Measurements from ENCODE around the gene MYCN. TPM values are rescaled to one million over a fixed set of nuclear protein-coding genes. Genes with fewer than 3 reads are reported as not detected.
"Not testable (repeated sequence)": the region's sequence is repeated elsewhere in the genome, so short reads cannot be mapped to it uniquely, and the experiment has no call there.

Gene MYCN
- polyA plus RNA-seq, 1 experiment: not detected

- no peak overlapping the region for H3K4me3 ChIP-seq (ENCODE audit: low read depth, low read length)
- DNase-seq (ENCODE audit: low read depth, low spot score): no peak
- H3K9me3 ChIP-seq (ENCODE audit: control insufficient read depth, insufficient read depth, low read length): peaks cover 15% of the 10 kb centered on the region
- CTCF ChIA-PET: no interaction called here
- POLR2A ChIA-PET: no interaction called here
- peaks cover 12% of the 10 kb centered on the region for H3K27me3 ChIP-seq (ENCODE audit: control insufficient read depth, insufficient read depth, low read length)
- H3K27ac ChIP-seq (ENCODE audit: low read depth, low read length): no peak overlapping the region
- no peak for TF ChIP-seq CTCF (IDR thresholded peaks at IDR 0.05; ENCODE audit: low read depth, low read length)
Observed at GRCh38 chr2:15947431-15947830, 7.1 kb downstream of the MYCN start.

- no peak for TF ChIP-seq CTCF (IDR thresholded peaks at IDR 0.05; ENCODE audit: low read depth, low read length)
- POLR2A ChIA-PET: no interaction called here
- DNase-seq (ENCODE audit: low read depth, low spot score): no peak
- Histone ChIP-seq H3K9me3 (ENCODE audit: control insufficient read depth, insufficient read depth, low read length) (peaks cover 18% of the 10 kb centered on the region), H3K27ac (ENCODE audit: low read depth, low read length) (no peak overlapping the region), H3K27me3 (ENCODE audit: control insufficient read depth, insufficient read depth, low read length) (peaks cover 3% of the 10 kb centered on the region), H3K4me3 (ENCODE audit: low read depth, low read length) (no peak overlapping the region)
- CTCF ChIA-PET: no interaction called here
Observed at GRCh38 chr2:15948704-15948957, 8.3 kb downstream of the MYCN start.

GRCh38 chr2:15949126-15949525 lies 8.8 kb downstream of the MYCN start:
- no peak overlapping the region for H3K4me3 ChIP-seq (ENCODE audit: low read depth, low read length)
- POLR2A ChIA-PET: no interaction called here
- CTCF ChIA-PET: no interaction called here
- H3K27ac ChIP-seq (ENCODE audit: low read depth, low read length): no peak overlapping the region
- no peaks in the 10 kb centered on the region for H3K27me3 ChIP-seq (ENCODE audit: control insufficient read depth, insufficient read depth, low read length)
- peaks cover 18% of the 10 kb centered on the region for H3K9me3 ChIP-seq (ENCODE audit: control insufficient read depth, insufficient read depth, low read length)
- TF ChIP-seq CTCF (IDR thresholded peaks at IDR 0.05; ENCODE audit: low read depth, low read length): no peak
- no peak for DNase-seq (ENCODE audit: low read depth, low spot score)

GRCh38 chr2:15949551-15949950 lies 9.2 kb downstream of the MYCN start:
- TF ChIP-seq CTCF (IDR thresholded peaks at IDR 0.05; ENCODE audit: low read depth, low read length): no peak
- Histone ChIP-seq H3K27ac (ENCODE audit: low read depth, low read length) (no peak overlapping the region), H3K9me3 (ENCODE audit: control insufficient read depth, insufficient read depth, low read length) (peaks cover 19% of the 10 kb centered on the region), H3K27me3 (ENCODE audit: control insufficient read depth, insufficient read depth, low read length) (no peaks in the 10 kb centered on the region), H3K4me3 (ENCODE audit: low read depth, low read length) (no peak overlapping the region)
- no peak for DNase-seq (ENCODE audit: low read depth, low spot score)
- POLR2A ChIA-PET: no interaction called here
- CTCF ChIA-PET: no interaction called here

- no peaks in the 10 kb centered on the region for H3K27me3 ChIP-seq (ENCODE audit: control insufficient read depth, insufficient read depth, low read length)
- TF ChIP-seq CTCF (IDR thresholded peaks at IDR 0.05; ENCODE audit: low read depth, low read length): no peak
- peaks cover 25% of the 10 kb centered on the region for H3K9me3 ChIP-seq (ENCODE audit: control insufficient read depth, insufficient read depth, low read length)
- H3K4me3 ChIP-seq (ENCODE audit: low read depth, low read length): no peak overlapping the region
- CTCF ChIA-PET: no interaction called here
- H3K27ac ChIP-seq (ENCODE audit: low read depth, low read length): no peak overlapping the region
- DNase-seq (ENCODE audit: low read depth, low spot score): no peak
- POLR2A ChIA-PET: no interaction called here
Observed at GRCh38 chr2:15950088-15950952, 10.0 kb downstream of the MYCN start.

- POLR2A ChIA-PET; H3K27ac ChIP-seq (ENCODE audit: low read depth, low read length); DNase-seq (ENCODE audit: low read depth, low spot score); CTCF ChIA-PET; H3K27me3 ChIP-seq (ENCODE audit: control insufficient read depth, insufficient read depth, low read length); H3K4me3 ChIP-seq (ENCODE audit: low read depth, low read length): not testable (repeated sequence)
- H3K9me3 ChIP-seq (ENCODE audit: control insufficient read depth, insufficient read depth, low read length): peaks cover 30% of the 10 kb centered on the region
Observed at GRCh38 chr2:15951936-15952335, 11.6 kb downstream of the MYCN start.
